ENCODE results near the gene TGFBR3.
"Not testable (repeated sequence)": the region's sequence is repeated elsewhere in the genome, so short reads cannot be mapped to it uniquely, and the experiment has no call there.

Gene TGFBR3

GRCh38 chr1:91682882-91683597 is 202.9 kb downstream of the TGFBR3 start:
- DNase-seq (ENCODE audit: low read depth), result no peak

DNA sequence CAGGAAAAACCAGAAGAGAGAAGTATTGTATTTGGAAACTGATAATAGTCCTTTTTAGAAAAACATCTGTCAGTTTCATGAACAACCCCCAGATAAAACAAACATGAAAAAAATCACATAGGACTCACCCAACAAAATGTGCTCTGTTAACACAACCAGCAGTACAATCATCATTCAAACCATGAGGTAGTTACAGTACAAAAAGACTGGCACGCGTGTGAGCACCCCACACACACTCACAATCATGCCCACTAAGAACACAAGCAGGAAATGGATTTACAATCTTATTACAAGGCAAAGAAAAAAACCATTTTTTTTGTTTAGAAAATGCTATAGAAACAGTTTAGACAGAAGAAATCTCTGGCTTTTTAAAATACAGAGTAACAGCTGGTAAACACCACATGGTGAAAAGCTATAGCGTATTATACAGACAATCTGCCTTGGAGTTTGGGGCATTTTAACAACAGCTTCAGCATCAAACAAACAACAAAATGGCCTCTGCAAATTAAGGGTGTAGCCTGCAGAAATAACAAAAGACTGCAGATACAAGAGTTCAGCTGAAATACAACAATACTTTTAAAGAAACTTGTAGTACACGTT is 205.3 kb downstream of the TGFBR3 start:
- DNase-seq (ENCODE audit: low read depth), result no peak

GRCh38 chr1:91679446-91679845 is 206.5 kb downstream of the TGFBR3 start:
- DNase-seq (ENCODE audit: low read depth), result no peak

DNA sequence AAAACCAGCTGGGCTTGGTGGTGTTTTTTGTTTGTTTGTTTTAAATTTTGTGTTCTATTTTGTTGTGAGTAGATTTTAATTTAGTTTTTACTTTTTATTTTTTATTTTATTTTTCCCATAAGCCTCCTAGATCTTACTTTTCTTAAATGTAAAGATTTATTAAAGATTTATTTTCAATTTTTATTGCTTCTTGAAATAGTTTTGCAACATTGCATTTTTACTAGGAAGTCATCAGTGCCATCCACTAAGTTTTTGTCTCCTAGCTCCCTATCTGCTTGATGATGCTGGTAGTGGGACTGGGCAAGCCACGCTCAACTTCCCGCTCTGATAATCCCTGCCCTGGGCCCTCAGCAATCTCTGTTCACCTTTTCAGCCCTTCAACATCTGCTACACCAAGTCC is 209.9 kb downstream of the TGFBR3 start:
- no peak for DNase-seq (ENCODE audit: low read depth)

DNA sequence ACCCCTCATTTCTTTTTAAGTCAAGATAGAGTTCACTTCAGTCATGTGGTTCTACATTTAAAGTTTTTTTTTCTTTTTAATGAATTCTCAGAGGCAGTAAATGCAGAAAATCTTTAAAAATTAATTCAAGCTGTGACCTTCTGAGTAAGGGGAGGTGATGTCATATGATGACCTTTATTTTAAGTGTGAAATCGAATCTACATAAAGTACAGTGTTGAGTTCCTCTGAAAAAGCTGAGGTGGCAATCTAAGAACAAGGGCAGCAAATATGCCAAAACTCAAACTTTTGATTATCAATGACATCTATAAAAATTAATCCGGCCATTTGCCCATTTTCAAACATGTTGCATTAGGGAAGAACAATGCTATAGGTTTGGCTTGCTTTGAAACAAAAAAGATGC is 211.8 kb downstream of the TGFBR3 start:
- no peak for DNase-seq (ENCODE audit: low read depth)

GRCh38 chr1:91673613-91674012 is 212.3 kb downstream of the TGFBR3 start:
- no peak for DNase-seq (ENCODE audit: low read depth)

- DNase-seq (ENCODE audit: low read depth), result no peak
Measured at GRCh38 chr1:91672601-91673161, 213.3 kb downstream of the TGFBR3 start.

DNA sequence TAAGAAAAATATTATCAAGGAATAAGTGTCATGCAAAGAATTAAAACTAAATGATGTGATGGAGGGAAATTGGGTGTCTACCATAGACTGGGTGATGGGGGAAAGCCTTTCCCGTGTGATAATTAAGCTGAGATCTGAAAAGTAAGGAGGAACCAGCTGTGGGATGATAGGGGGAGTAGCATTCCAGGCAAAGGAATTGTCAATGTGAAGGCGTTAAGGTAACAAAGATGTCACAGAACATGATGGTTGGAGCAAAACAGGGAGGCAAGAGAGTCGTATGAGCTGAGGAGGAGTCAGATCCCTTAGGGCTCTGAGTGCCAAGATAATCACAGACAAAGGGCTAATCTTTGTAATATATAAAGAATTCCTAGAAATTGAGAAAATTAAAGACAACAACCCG is 215.2 kb downstream of the TGFBR3 start:
- DNase-seq (ENCODE audit: low read depth), result no peak

DNA sequence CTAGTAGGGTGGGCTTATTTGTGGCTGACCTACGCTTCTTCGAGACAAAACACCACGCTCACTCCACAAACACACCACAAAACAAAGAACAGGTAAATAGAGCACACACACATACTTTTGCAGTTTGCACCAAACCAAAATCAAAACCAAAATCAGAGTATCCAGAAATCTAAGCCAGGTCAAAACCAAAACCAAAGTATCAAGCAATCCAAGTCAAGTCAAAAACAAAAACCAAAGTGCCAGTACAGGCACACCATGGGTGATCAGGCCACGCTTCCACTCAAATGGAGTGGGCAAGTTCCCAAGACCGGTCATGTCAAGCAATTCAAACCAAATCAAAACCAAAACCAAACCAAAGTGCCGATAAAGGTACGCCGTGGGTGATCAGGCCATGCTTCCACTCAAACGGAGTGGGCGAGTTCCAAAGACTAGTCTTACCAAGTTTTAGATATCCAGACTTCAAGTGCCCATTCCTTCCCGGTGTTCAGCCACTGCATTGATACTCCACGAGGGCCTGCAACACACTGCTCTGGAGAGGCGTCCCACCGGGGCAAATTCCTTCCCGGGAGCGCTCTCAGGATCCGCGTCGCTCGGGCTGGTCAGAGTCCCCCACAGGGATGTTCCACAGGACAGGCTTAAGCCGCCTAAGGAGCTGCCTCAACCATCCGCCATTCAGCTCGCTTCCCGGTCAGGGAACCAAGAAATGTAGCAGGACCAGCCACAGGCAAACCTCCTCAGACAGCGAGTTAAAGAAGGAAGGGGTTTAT is 216.2 kb downstream of the TGFBR3 start:
- no peak for DNase-seq (ENCODE audit: low read depth)

GRCh38 chr1:91666651-91667050 is 219.3 kb downstream of the TGFBR3 start:
- not testable (repeated sequence) for DNase-seq (ENCODE audit: low read depth)

DNA sequence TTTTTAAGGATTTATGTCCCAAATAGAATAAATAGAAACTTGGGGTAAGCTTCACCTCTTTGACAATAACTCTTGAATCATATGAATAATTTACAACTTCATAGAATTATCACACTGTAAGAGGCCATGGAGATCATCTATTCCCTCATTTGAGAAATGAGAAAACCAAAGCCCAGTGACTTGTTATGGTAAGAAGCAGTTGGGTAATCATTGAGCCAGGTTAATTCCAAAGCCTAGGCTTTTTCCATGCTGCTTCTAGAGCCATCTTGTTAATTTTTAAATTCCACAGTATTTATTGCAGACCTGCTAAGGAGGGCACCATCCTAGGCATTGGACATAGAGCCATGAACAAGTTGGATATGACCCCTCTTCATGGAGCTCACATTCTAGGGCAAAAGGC is 224.8 kb downstream of the TGFBR3 start:
- DNase-seq (ENCODE audit: low read depth), result no peak

DNA sequence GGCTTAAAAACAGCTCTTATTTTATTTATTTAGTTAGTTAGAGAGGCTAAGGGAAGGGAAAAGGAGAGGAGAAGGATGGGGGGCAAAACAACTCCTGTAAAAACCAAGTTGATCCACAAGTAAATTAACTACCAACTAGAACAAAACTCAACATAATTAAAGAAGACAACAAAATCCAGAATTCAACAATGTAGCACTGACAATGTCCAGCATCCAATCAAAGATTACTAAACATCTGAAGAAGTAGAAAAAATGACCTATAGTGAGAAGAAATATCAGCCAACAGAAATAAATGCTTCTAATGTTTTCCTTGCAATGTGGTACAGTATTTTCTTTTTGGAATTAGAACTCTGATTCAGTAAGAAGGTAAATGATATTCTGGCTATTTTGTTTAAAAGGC is 225.2 kb downstream of the TGFBR3 start:
- no peak for DNase-seq (ENCODE audit: low read depth)

DNA sequence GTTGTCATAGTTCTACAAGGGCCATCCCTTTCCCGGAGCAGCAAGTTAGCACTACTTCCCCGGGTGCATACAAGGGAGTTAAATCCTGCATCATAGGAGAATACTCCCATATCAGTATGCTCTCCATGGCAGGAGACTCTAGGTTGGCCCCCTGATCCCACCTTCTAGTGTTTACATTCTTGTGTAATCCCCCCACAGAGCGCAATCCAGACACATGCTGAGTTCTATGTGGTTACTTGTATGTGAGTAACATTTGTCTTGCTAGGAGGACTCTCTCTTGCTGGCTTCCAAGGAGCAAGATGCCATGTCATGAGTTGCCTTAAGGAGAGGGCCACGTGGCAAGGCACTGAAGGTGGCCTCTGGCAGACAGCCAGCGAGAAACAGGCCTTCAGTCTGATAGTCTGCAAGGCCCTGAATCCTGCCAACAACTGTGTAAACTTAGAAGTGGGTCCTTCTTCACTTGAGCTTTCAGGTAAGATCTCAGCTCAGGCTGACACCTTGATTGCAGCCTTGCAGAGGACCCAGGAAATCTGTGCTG is 230.0 kb downstream of the TGFBR3 start:
- no peak for DNase-seq (ENCODE audit: low read depth)

DNA sequence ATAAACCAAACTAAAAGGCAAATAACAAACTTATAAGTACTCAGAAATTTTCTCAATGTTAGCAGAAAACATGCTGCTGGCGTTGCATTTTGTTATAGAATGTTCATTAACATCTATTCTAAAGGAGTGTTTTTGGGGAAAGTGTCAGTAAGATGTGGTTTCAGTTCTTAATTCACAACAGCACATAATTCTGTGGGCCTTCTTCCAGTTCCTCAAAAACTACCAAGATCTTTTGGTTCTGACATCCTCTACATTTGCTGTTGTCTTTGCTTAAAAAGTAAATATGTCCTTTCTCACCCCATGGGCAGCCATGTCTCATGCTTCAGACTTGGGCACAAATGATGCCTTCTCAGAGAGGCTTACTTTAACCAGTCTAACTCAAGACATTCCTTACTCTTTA is 232.8 kb downstream of the TGFBR3 start:
- no peak for DNase-seq (ENCODE audit: low read depth)

GRCh38 chr1:91651661-91652071 is 234.3 kb downstream of the TGFBR3 start:
- no peak for DNase-seq (ENCODE audit: low read depth)

DNA sequence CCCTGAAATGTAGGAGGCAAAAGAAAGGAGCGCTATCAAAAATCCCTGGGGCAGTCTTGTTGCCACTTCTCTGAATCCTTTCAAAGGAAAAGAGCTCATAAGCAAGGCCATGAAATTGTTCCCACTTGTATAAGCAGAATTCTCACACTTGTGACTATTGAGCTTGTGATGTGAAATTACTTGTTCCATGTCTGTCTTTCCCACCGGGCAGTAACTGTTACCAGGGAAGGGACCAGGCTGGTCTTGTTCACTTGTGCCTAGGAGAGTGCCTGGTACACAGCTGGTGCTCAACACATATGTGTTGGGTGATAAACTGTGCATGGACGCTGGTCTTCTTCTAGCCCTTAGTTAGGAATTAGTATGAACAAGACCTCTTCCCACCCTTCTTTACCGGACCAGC is 234.7 kb downstream of the TGFBR3 start:
- DNase-seq (ENCODE audit: low read depth), result no peak

DNA sequence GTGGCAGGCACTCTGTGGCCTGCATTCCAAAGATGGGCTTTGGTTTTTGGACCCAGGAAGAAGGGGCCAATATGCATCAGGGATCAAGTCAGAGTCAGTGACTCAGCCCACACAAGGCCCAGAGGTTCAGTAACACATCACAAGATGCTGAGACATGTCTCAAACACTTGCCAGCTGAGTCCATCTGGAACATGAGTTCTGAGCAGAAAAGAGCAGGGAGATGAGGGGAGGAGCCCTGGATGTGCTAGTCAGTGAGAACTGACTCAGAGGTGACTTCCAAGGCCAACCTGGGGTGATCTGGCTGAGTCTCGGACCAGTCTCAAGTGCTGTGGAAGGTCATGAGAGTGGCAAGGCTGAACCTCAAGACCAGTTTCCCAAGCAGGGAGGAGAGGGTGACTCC is 235.2 kb downstream of the TGFBR3 start:
- no peak for DNase-seq (ENCODE audit: low read depth)

- DNase-seq (ENCODE audit: low read depth), result no peak
Measured at GRCh38 chr1:91647061-91647460, 238.9 kb downstream of the TGFBR3 start.

GRCh38 chr1:91645031-91645430 is 240.9 kb downstream of the TGFBR3 start:
- no peak for DNase-seq (ENCODE audit: low read depth)

- DNase-seq (ENCODE audit: low read depth), result no peak
Measured at GRCh38 chr1:91643431-91643830, 242.5 kb downstream of the TGFBR3 start.

DNA sequence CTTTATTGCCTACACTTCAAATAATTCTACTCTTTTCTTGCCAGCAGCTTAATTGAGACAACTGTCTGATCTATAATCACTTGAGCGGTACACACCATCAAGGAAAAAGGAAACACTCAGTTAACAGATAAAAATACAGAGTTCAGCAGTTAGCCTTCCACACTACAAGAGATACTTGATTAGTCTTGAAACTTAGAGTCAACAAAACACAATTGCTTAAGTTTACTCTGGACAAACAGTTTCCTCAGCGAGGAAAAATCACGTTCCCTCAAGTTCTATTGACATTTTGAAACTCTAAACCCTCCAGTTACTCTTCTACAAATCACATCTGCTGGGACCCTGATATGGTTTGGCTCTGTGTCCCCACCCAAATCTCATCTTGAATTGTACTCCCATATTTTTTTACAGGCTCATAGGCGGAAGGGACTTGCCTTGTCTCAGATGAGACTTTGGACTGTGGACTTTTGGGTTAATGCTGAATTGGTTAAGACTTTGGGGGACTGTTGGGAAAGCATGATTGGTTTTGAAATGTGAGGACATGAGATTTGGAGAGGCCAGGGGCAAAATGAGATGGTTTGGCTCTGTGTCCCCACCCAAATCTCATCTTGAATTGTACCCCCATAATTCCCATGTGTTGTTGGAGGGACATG is 244.9 kb downstream of the TGFBR3 start:
- no peak for DNase-seq (ENCODE audit: low read depth)

GRCh38 chr1:91637539-91637994 is 248.4 kb downstream of the TGFBR3 start:
- DNase-seq (ENCODE audit: low read depth), result no peak
